MM.1S (cell line): ENCODE results near the gene HDAC3.

Source experiments
- DNase-seq: peaks from one replicate; pipeline ENCODE4 v3.0.0-alpha.2; 2015
- H2AFZ ChIP-seq: fragments of 300-600 bp; sonication (generic); 2 replicates; pipeline ENCODE4 v1.6.0; 2016; ENCODE audit warnings: antibody characterized with exemption, low read length
- H3F3A ChIP-seq: fragments of 300-600 bp; sonication (generic); 2 replicates; pipeline ENCODE4 v1.6.1; 2016; ENCODE audit warnings: mild to moderate bottlenecking, antibody characterized with exemption, low read length, moderate library complexity, mixed read lengths; ENCODE audit not compliant: insufficient read depth
- H3K27ac ChIP-seq: fragments of 300-600 bp; sonication (generic); 2 replicates; pipeline ENCODE4 v1.5.1; 2016; ENCODE audit warnings: mild to moderate bottlenecking, low read length
- H3K27me3 ChIP-seq: fragments of 300-600 bp; sonication (generic); replicated peaks from 2 replicates; pipeline ENCODE4 v1.6.0; 2016; ENCODE audit warnings: low read length; ENCODE audit not compliant: insufficient read depth
- H3K36me3 ChIP-seq: fragments of 300-600 bp; sonication (generic); replicated peaks from 2 replicates; pipeline ENCODE4 v1.6.1; 2016; ENCODE audit warnings: mild to moderate bottlenecking, low read length, mixed read lengths; ENCODE audit not compliant: insufficient read depth
- H3K4me1 ChIP-seq: fragments of 300-600 bp; sonication (generic); 2 replicates; pipeline ENCODE4 v1.6.1; 2016; ENCODE audit warnings: low read length, mixed read lengths
- H3K4me2 ChIP-seq: fragments of 300-600 bp; sonication (generic); 2 replicates; pipeline ENCODE4 v1.6.0; 2016; ENCODE audit warnings: low read depth, low read length
- H3K4me3 ChIP-seq: fragments of 300-600 bp; sonication (generic); 2 replicates; pipeline ENCODE4 v1.5.1; 2016; ENCODE audit warnings: low read length, mixed read lengths
- H3K79me2 ChIP-seq: fragments of 300-600 bp; sonication (generic); 2 replicates; pipeline ENCODE4 v1.6.1; 2016; ENCODE audit warnings: mixed run types, low read length, mixed read lengths
- H3K9ac ChIP-seq: fragments of 300-600 bp; sonication (generic); 2 replicates; pipeline ENCODE4 v1.6.1; 2016; ENCODE audit warnings: low read length, mixed read lengths
- H3K9me2 ChIP-seq: fragments of 300-600 bp; sonication (generic); replicated peaks from 2 replicates; pipeline ENCODE4 v1.6.1; 2016; ENCODE audit warnings: mild to moderate bottlenecking, low read length, mixed read lengths; ENCODE audit not compliant: insufficient read depth
- H3K9me3 ChIP-seq: fragments of 300-600 bp; sonication (generic); replicated peaks from 2 replicates; pipeline ENCODE4 v1.6.1; 2016; ENCODE audit warnings: mild to moderate bottlenecking, low read length, mixed read lengths; ENCODE audit not compliant: insufficient read depth
- H4K20me1 ChIP-seq: fragments of 300-600 bp; sonication (generic); 2 replicates; pipeline ENCODE4 v1.6.1; 2016; ENCODE audit warnings: mild to moderate bottlenecking, low read length, moderate library complexity, mixed read lengths; ENCODE audit not compliant: insufficient read depth
- EZH2 ChIP-seq: fragments of 300-600 bp; sonication (generic); optimal IDR thresholded peaks from 2 replicates; pipeline ENCODE3; 2017; ENCODE audit warnings: low read depth, mild to moderate bottlenecking, antibody characterized with exemption, low read length, mixed read lengths
- EZH2phosphoT487 ChIP-seq: fragments of 300-600 bp; sonication (generic); IDR thresholded peaks from 2 replicates; pipeline ENCODE4 v1.6.1; 2018; ENCODE audit warnings: antibody characterized with exemption, low read length
- TF ChIP-seq, protein P1 (sequence below): fragments of 300-600 bp; sonication (generic); IDR thresholded peaks from 2 replicates; pipeline ENCODE4 v1.5.1; 2016; ENCODE audit warnings: antibody characterized with exemption, low read length, mixed read lengths

HDAC3 gene

GRCh38 chr5:141605523-141606277 lies 30.9 kb downstream of the HDAC3 start:
- H3K79me2 ChIP-seq, result peaks cover 92% of the 10 kb centered on the region
- no peaks in the 10 kb centered on the region for H4K20me1 ChIP-seq
- H3K4me2 ChIP-seq, result peak overlapping the region; percentile 78
- H2AFZ ChIP-seq, result no peak overlapping the region
- peaks cover 36% of the 10 kb centered on the region for H3K4me1 ChIP-seq
- no peaks in the 10 kb centered on the region for H3K27me3 ChIP-seq
- H3K9ac ChIP-seq, result peak overlapping the region; percentile 15; the same call in 1 of the 2 replicates
- H3K27ac ChIP-seq, result peak overlapping the region; percentile 82
- no peak for TF ChIP-seq EZH2
- no peak for TF ChIP-seq EZH2phosphoT487
- TF ChIP-seq, protein P1, sequence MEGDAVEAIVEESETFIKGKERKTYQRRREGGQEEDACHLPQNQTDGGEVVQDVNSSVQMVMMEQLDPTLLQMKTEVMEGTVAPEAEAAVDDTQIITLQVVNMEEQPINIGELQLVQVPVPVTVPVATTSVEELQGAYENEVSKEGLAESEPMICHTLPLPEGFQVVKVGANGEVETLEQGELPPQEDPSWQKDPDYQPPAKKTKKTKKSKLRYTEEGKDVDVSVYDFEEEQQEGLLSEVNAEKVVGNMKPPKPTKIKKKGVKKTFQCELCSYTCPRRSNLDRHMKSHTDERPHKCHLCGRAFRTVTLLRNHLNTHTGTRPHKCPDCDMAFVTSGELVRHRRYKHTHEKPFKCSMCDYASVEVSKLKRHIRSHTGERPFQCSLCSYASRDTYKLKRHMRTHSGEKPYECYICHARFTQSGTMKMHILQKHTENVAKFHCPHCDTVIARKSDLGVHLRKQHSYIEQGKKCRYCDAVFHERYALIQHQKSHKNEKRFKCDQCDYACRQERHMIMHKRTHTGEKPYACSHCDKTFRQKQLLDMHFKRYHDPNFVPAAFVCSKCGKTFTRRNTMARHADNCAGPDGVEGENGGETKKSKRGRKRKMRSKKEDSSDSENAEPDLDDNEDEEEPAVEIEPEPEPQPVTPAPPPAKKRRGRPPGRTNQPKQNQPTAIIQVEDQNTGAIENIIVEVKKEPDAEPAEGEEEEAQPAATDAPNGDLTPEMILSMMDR, result no peak
- H3K36me3 ChIP-seq, result no peaks in the 10 kb centered on the region
- DNase-seq, result peak; percentile 95
- H3F3A ChIP-seq, result peaks cover 22% of the 10 kb centered on the region
- H3K4me3 ChIP-seq, result peak overlapping the region; percentile 7; the same call in 1 of the 2 replicates
- H3K9me3 ChIP-seq, result no peaks in the 10 kb centered on the region
- H3K9me2 ChIP-seq, result no peaks in the 10 kb centered on the region

- no peak for TF ChIP-seq EZH2phosphoT487
- no peak for TF ChIP-seq EZH2
- TF ChIP-seq, protein P1, result no peak
- Histone ChIP-seq H3K4me2 (no peak overlapping the region), H3K9ac (no peak overlapping the region), H3K4me3 (no peak overlapping the region), H2AFZ (no peak overlapping the region), H3K4me1 (peaks cover 36% of the 10 kb centered on the region), H3K36me3 (no peaks in the 10 kb centered on the region), H3K9me3 (no peaks in the 10 kb centered on the region), H3K9me2 (no peaks in the 10 kb centered on the region), H4K20me1 (0 out of 2 replicates have a peak, but pooled peaks cover 3% of the 10 kb centered on the region), H3K27ac (no peak overlapping the region), H3K27me3 (no peaks in the 10 kb centered on the region), H3K79me2 (peaks cover 92% of the 10 kb centered on the region), H3F3A (peaks cover 22% of the 10 kb centered on the region)
- peak; percentile 22 for DNase-seq
These were observed 32.5 kb downstream of the HDAC3 start for GRCh38 chr5:141603923-141604717.

- Histone ChIP-seq H3K79me2 (peaks cover 92% of the 10 kb centered on the region), H4K20me1 (0 out of 2 replicates have a peak, but pooled peaks cover 3% of the 10 kb centered on the region), H3K9ac (no peak overlapping the region), H3K4me1 (peaks cover 39% of the 10 kb centered on the region), H3K9me2 (no peaks in the 10 kb centered on the region), H3F3A (peaks cover 18% of the 10 kb centered on the region), H3K27ac (no peak overlapping the region), H3K4me3 (no peak overlapping the region), H3K36me3 (no peaks in the 10 kb centered on the region), H3K27me3 (no peaks in the 10 kb centered on the region), H3K9me3 (no peaks in the 10 kb centered on the region), H2AFZ (no peak overlapping the region), H3K4me2 (no peak overlapping the region)
- DNase-seq, result no peak
- TF ChIP-seq EZH2phosphoT487 (no peak), EZH2 (no peak)
- TF ChIP-seq, protein P1, result no peak
These were observed 34.0 kb downstream of the HDAC3 start for GRCh38 chr5:141602606-141603005.
